Posterior cingulate gyrus (tissue), 11 donors: ENCODE data around the gene CWC27.
"Not testable (repeated sequence)": the region's sequence is repeated elsewhere in the genome, so short reads cannot be mapped to it uniquely, and the experiment has no call there.

ENCODE experiments used
- DNase-seq, 10 donors: peaks; one replicate each; pipeline versions ENCODE4 v3.0.0 to v3.0.0-alpha.2; 2020 to 2021; ENCODE audit warnings: mixed read lengths in 3 of 10
- intact Hi-C: fragments of 100-400 bp; cut with DNase I; formaldehyde crosslinking; loops from one replicate; pipeline ENCODE4 v1.15.1; 2023

Gene CWC27

GRCh38 chr5:64899838-64900237, 131.1 kb downstream of the CWC27 start:
- no peak for DNase-seq
- intact Hi-C loops: no loop called here

GRCh38 chr5:64900618-64901017, 131.9 kb downstream of the CWC27 start:
- intact Hi-C loops: no loop called here
- DNase-seq: no peak

GRCh38 chr5:64907399-64907798, 138.7 kb downstream of the CWC27 start:
- intact Hi-C loops: not testable (repeated sequence)

GRCh38 chr5:64914396-64914795, 145.7 kb downstream of the CWC27 start:
- DNase-seq: no peak
- intact Hi-C loops: no loop called here

More at GRCh38 chr5:64907399-64907798, 138.7 kb downstream of the CWC27 start:
- not testable (repeated sequence) for DNase-seq

GRCh38 chr5:64918083-64918482, 149.4 kb downstream of the CWC27 start:
- DNase-seq: no peak
- intact Hi-C loops: no loop called here

- intact Hi-C loops: no loop called here
Measured at GRCh38 chr5:64921386-64921785, 152.7 kb downstream of the CWC27 start.

GRCh38 chr5:64923151-64923685, 154.5 kb downstream of the CWC27 start:
- intact Hi-C loops: no loop called here

More at GRCh38 chr5:64921386-64921785, 152.7 kb downstream of the CWC27 start:
- DNase-seq: no peak

GRCh38 chr5:64925123-64925522, 156.4 kb downstream of the CWC27 start:
- no peak for DNase-seq
- intact Hi-C loops: no loop called here

More at GRCh38 chr5:64923151-64923685, 154.5 kb downstream of the CWC27 start:
- DNase-seq: no peak

GRCh38 chr5:64929833-64930232, 161.1 kb downstream of the CWC27 start:
- intact Hi-C loops: no loop called here

GRCh38 chr5:64930672-64931318, 162.1 kb downstream of the CWC27 start:
- no peak for DNase-seq
- intact Hi-C loops: no loop called here

More at GRCh38 chr5:64929833-64930232, 161.1 kb downstream of the CWC27 start:
- DNase-seq: no peak

GRCh38 chr5:64939422-64939771, 170.7 kb downstream of the CWC27 start:
- DNase-seq, intact Hi-C loops: not testable (repeated sequence)

- DNase-seq: peak in 2 of 10 donors; percentile 26 to 61
- intact Hi-C loops: no loop called here
Measured at GRCh38 chr5:64939772-64940510, 171.2 kb downstream of the CWC27 start.

GRCh38 chr5:64942460-64942859, 173.7 kb downstream of the CWC27 start:
- intact Hi-C loops: no loop called here
- DNase-seq: no peak

GRCh38 chr5:64944868-64945267, 176.1 kb downstream of the CWC27 start:
- no peak for DNase-seq
- intact Hi-C loops: no loop called here

- DNase-seq: no peak
- intact Hi-C loops: no loop called here
Measured at GRCh38 chr5:64947031-64947430, 178.3 kb downstream of the CWC27 start.

GRCh38 chr5:64947801-64948200, 179.1 kb downstream of the CWC27 start:
- intact Hi-C loops: no loop called here
- DNase-seq: no peak

- intact Hi-C loops: no loop called here
- DNase-seq: no peak
Measured at GRCh38 chr5:64949331-64949730, 180.6 kb downstream of the CWC27 start.

- intact Hi-C loops: no loop called here
- DNase-seq: no peak
Measured at GRCh38 chr5:64952951-64953673, 184.4 kb downstream of the CWC27 start.

- intact Hi-C loops: no loop called here
Measured at GRCh38 chr5:64954518-64954917, 185.8 kb downstream of the CWC27 start.

GRCh38 chr5:64958757-64959391, 190.1 kb downstream of the CWC27 start:
- no peak for DNase-seq

More at GRCh38 chr5:64954518-64954917, 185.8 kb downstream of the CWC27 start:
- DNase-seq: peak in 1 of 10 donors; percentile 29

More at GRCh38 chr5:64958757-64959391, 190.1 kb downstream of the CWC27 start:
- intact Hi-C loops: loop anchor here (2.0 kb wide), 1 partner anchor 524 kb away; no protein-coding TSS in a partner anchor
